Left lung (tissue), 10 donors: ENCODE measurements around the gene SASH1. TPM values are rescaled to one million over a fixed set of nuclear protein-coding genes. Genes with fewer than 3 reads are reported as not detected.

ENCODE experiments used
- ATAC-seq: fragments of 200-7000 bp; cut with Tn5 transposase; one replicate; pipeline ENCODE4 v1.9.1; 2020; ENCODE audit warnings: moderate library complexity
- DNase-seq, 4 donors: peaks; one replicate each; pipeline ENCODE4 v3.0.0-alpha.2; 2013 to 2020
- H3K27ac ChIP-seq, 2 donors: fragments of 200-600 bp; sonication (generic) in 1 of 2; one replicate each; pipeline versions ENCODE4 v1.5.0 to v1.8.0; 2020 to 2021
- H3K27me3 ChIP-seq, 2 donors: fragments of 200-600 bp; sonication (generic) in 1 of 2; one replicate each; pipeline versions ENCODE4 v1.5.0 to v1.8.0; 2020 to 2021
- H3K36me3 ChIP-seq, 2 donors: fragments of 200-600 bp; sonication (generic) in 1 of 2; one replicate each; pipeline versions ENCODE4 v1.5.0 to v1.8.0; 2020 to 2021
- H3K4me1 ChIP-seq, 2 donors: fragments of 200-600 bp; one replicate each; pipeline ENCODE4 v1.8.0; 2021
- H3K4me3 ChIP-seq, 2 donors: fragments of 200-600 bp; sonication (generic) in 1 of 2; one replicate each; pipeline versions ENCODE4 v1.5.0 to v1.8.0; 2020 to 2021; ENCODE audit warnings: mild to moderate bottlenecking in 1 of 2
- H3K9me3 ChIP-seq, 2 donors: fragments of 200-600 bp; sonication (generic) in 1 of 2; one replicate each; pipeline versions ENCODE4 v1.5.0 to v1.8.0; 2020 to 2021
- CTCF ChIP-seq, 2 donors: fragments of 200-600 bp; sonication (generic) in 1 of 2; IDR thresholded peaks; one replicate each; pipeline versions ENCODE4 v1.5.0 to v1.8.0; 2021; ENCODE audit warnings: antibody characterized with exemption in 2 of 2
- intact Hi-C, 2 donors: fragments of 100-400 bp; cut with DNase I; formaldehyde crosslinking; loops; one replicate each; pipeline versions ENCODE4 v1.11.2 to v1.14.2; 2022
- polyA plus RNA-seq, 6 donors: library from polyadenylated mRNA; unstranded; fragments of 120-200 nt; gene quantifications; one replicate each; pipeline ENCODE4 v1.2.1, GENCODE V29; 2013; ENCODE audit not compliant: insufficient read length in 6 of 6
- total RNA-seq, 2 donors: library from RNA; stranded (reverse); fragmentation: NEBNext Ultra II Directional; extraction: Animal tissue kit (Norgen Biotek cat#: 25700); gene quantifications; one replicate each; pipeline ENCODE4 v1.2.1, GENCODE V29; 2021
- donor health status: DM: no; HTN: yes; CAD: no.
- donor health status: DM: no; HTN: no; CAD: no.

The SASH1 gene
- total and polyA plus RNA-seq, 8 donors = 31.4 to 53.5 (median 34.8) TPM

- DNase-seq (no peak), ATAC-seq (no peak)
- no peaks in the 10 kb centered on the region for H3K9me3 ChIP-seq
- intact Hi-C loops = no loop called here
- peaks cover 0 to 22% of the 10 kb centered on the region in 2 donors for H3K36me3 ChIP-seq
- peak overlapping the region; percentile 67 to 81 for H3K27ac ChIP-seq
- peaks cover 0 to 14% of the 10 kb centered on the region in 2 donors for H3K4me1 ChIP-seq
- no peaks in the 10 kb centered on the region for H3K27me3 ChIP-seq
- TF ChIP-seq CTCF (IDR thresholded peaks at IDR 0.05) = no peak
- no peak overlapping the region for H3K4me3 ChIP-seq
Observed at GRCh38 chr6:148514091-148514845, 171.6 kb downstream of the SASH1 start.

GRCh38 chr6:148516217-148516616 is 173.6 kb downstream of the SASH1 start:
- H3K9me3 ChIP-seq = no peaks in the 10 kb centered on the region
- no peak overlapping the region for H3K27ac ChIP-seq
- no peak for DNase-seq
- no peaks in the 10 kb centered on the region for H3K27me3 ChIP-seq
- intact Hi-C loops = no loop called here
- ATAC-seq = no peak
- H3K4me1 ChIP-seq = peaks cover 0 to 3% of the 10 kb centered on the region in 2 donors
- H3K36me3 ChIP-seq = peaks cover 0 to 36% of the 10 kb centered on the region in 2 donors
- TF ChIP-seq CTCF (IDR thresholded peaks at IDR 0.05) = no peak
- H3K4me3 ChIP-seq = no peak overlapping the region

- no peak for DNase-seq
- Histone ChIP-seq H3K4me1 (peaks cover 0 to 3% of the 10 kb centered on the region in 2 donors), H3K27me3 (no peaks in the 10 kb centered on the region), H3K27ac (no peak overlapping the region), H3K4me3 (no peak overlapping the region), H3K36me3 (peaks cover 0 to 36% of the 10 kb centered on the region in 2 donors), H3K9me3 (no peaks in the 10 kb centered on the region)
- TF ChIP-seq CTCF (IDR thresholded peaks at IDR 0.05) = no peak
- no peak for ATAC-seq
- intact Hi-C loops = no loop called here
Observed at GRCh38 chr6:148516617-148517016, 174.0 kb downstream of the SASH1 start.

- Histone ChIP-seq H3K4me3 (no peak overlapping the region), H3K9me3 (no peaks in the 10 kb centered on the region), H3K27ac (no peak overlapping the region), H3K4me1 (peaks cover 0 to 6% of the 10 kb centered on the region in 2 donors), H3K27me3 (no peaks in the 10 kb centered on the region), H3K36me3 (peaks cover 0 to 36% of the 10 kb centered on the region in 2 donors)
- TF ChIP-seq CTCF (IDR thresholded peaks at IDR 0.05) = no peak
- intact Hi-C loops = no loop called here
- DNase-seq (no peak), ATAC-seq (no peak)
Observed at GRCh38 chr6:148517470-148517869, 174.8 kb downstream of the SASH1 start.

- no peak for TF ChIP-seq CTCF (IDR thresholded peaks at IDR 0.05)
- DNase-seq (no peak), ATAC-seq (no peak)
- Histone ChIP-seq H3K36me3 (peaks cover 0 to 36% of the 10 kb centered on the region in 2 donors), H3K27me3 (no peaks in the 10 kb centered on the region), H3K4me1 (peaks cover 0 to 6% of the 10 kb centered on the region in 2 donors), H3K4me3 (no peak overlapping the region), H3K9me3 (no peaks in the 10 kb centered on the region), H3K27ac (no peak overlapping the region)
- intact Hi-C loops = no loop called here
Observed at GRCh38 chr6:148518511-148519156, 176.0 kb downstream of the SASH1 start.
